Measurements from ENCODE around the gene ZNF770.

- TF ChIP-seq CTCF (IDR thresholded peaks at IDR 0.05) (no peak), ZFX (IDR thresholded peaks at IDR 0.05; ENCODE audit: borderline replicate concordance) (no peak)
These were observed 35.7 kb upstream of the ZNF770 start for GRCh38 chr15:35023804-35024203.
